SU-DHL-6 (cell line): ENCODE results near the gene DIAPH3.

Experiments used
- EZH2phosphoT487 ChIP-seq: fragments of 200-600 bp; sonication (generic), shearing (Covaris generic); conservative IDR thresholded peaks from 2 replicates; pipeline ENCODE4 v1.6.1; 2018; ENCODE audit warnings: mild to moderate bottlenecking, antibody characterized with exemption, low read length, moderate library complexity, mixed read lengths
- TF ChIP-seq, protein P1 (sequence below): fragments of 200-600 bp; sonication (generic); IDR thresholded peaks from one replicate; pipeline ENCODE4 v1.5.1; 2017; ENCODE audit warnings: antibody characterized with exemption, mild to moderate bottlenecking, low read length, moderate library complexity; ENCODE audit not compliant: insufficient read depth, poor library complexity, severe bottlenecking

DNA sequence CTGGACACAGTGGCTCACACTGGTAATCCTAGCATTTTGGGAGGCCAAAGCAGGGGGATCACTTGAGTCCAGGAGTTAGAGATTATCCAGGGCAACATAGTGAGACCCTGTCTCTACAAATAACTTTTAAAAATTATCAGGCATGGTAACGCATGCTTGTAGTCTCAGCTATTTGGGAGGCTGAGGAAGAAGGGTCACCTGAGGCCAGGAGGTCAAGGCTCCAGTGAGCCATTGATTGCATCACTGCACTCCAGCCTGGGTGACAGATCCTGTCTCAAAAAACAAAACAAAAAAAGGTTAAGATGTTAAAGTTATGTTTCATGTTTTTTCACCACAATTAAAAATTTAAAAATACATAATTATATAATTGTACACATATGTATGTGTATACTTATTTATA, 19.2 kb upstream of the DIAPH3 start:
- TF ChIP-seq, protein P1, sequence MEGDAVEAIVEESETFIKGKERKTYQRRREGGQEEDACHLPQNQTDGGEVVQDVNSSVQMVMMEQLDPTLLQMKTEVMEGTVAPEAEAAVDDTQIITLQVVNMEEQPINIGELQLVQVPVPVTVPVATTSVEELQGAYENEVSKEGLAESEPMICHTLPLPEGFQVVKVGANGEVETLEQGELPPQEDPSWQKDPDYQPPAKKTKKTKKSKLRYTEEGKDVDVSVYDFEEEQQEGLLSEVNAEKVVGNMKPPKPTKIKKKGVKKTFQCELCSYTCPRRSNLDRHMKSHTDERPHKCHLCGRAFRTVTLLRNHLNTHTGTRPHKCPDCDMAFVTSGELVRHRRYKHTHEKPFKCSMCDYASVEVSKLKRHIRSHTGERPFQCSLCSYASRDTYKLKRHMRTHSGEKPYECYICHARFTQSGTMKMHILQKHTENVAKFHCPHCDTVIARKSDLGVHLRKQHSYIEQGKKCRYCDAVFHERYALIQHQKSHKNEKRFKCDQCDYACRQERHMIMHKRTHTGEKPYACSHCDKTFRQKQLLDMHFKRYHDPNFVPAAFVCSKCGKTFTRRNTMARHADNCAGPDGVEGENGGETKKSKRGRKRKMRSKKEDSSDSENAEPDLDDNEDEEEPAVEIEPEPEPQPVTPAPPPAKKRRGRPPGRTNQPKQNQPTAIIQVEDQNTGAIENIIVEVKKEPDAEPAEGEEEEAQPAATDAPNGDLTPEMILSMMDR = no peak
- TF ChIP-seq EZH2phosphoT487 = no peak
